ENCODE results near the gene WNK1. TPM values are rescaled to one million over a fixed set of nuclear protein-coding genes. Genes with fewer than 3 reads are reported as not detected.

The WNK1 gene
- total and polyA plus RNA-seq, 2 experiments from 2014 or later: 41.5 to 47.2 TPM

DNA sequence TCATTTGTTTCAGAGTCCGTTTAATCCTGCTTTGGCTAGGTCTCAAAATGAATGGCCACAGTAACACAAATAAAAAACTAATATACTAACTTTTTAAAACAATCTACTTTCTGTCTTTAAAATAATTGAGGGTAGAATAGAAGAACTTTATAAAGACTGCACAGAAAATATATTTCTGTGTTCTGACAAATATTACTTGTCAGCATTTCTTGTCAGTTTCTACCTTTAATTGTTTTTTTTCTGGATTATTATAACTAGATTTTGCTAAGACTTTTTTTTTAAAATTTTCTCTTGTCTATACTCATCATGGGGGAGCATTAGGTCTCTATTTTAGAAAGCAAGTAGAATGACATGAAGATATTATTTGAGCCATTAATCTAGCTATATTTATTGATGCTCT, 110.9 kb downstream of the WNK1 start:
- DNase-seq: no peak
- WGBS, 2 experiments (ENCODE audit: low coverage in 1 of 2, low lambda C conversion rate in 2 of 2, missing lambda C conversion rate in 2 of 2): 75 to 84% methylated on average over 1 of the region's 1 CpG
- H3K9me2 ChIP-seq (ENCODE audit: insufficient read depth): no peaks in the 10 kb centered on the region
- peaks cover 1% of the 10 kb centered on the region; the same call in 1 of the 2 replicates for H3K4me1 ChIP-seq (ENCODE audit: insufficient read depth)
- no peaks in the 10 kb centered on the region for H4K20me1 ChIP-seq (ENCODE audit: insufficient read depth)
- no peaks in the 10 kb centered on the region for H3K9me3 ChIP-seq (ENCODE audit: low read depth)
- H2AFZ ChIP-seq: no peak overlapping the region
- H3K36me3 ChIP-seq (ENCODE audit: low read depth): peaks cover 82% of the 10 kb centered on the region
- TF ChIP-seq EZH2phosphoT487 (IDR thresholded peaks at IDR 0.05; ENCODE audit: insufficient read depth, low read depth) (no peak), EZH2 (IDR thresholded peaks at IDR 0.05; ENCODE audit: insufficient read depth, poor library complexity, severe bottlenecking) (no peak)
- peaks cover 4% of the 10 kb centered on the region for H3F3A ChIP-seq (ENCODE audit: insufficient read depth)
- no peak overlapping the region for H3K27ac ChIP-seq
- no peaks in the 10 kb centered on the region for H3K27me3 ChIP-seq (replicated peaks; ENCODE audit: insufficient read depth)
- H3K79me2 ChIP-seq (ENCODE audit: insufficient read depth): peaks cover 65% of the 10 kb centered on the region
- no peak overlapping the region for H3K4me2 ChIP-seq (ENCODE audit: unreplicated experiment)
- in situ Hi-C loops (cut with MboI): no loop called here
- no peak overlapping the region for H3K9ac ChIP-seq
- no peak overlapping the region for H3K4me3 ChIP-seq

DNA sequence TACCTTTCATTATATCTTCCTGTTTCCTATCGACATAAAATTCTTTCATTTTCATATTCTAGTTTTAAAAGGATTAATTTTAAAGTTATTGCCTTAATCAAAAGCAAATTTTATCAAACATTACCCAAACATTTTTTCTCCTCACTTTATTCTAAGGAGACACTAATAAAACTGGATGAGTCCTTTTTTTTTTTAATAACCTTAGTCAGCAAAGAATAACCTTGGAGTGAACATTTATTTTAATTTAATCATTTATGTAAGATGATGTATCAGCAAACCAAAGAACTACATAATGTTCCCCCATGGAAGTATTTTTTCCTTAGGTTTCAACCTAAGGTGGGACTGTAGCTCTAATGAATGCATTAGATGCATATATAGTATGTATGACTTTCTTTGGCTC, 113.2 kb downstream of the WNK1 start:
- no peak for TF ChIP-seq EZH2 (IDR thresholded peaks at IDR 0.05; ENCODE audit: insufficient read depth, poor library complexity, severe bottlenecking)
- TF ChIP-seq EZH2phosphoT487 (IDR thresholded peaks at IDR 0.05; ENCODE audit: insufficient read depth, low read depth): no peak
- no peak overlapping the region for H2AFZ ChIP-seq
- no peaks in the 10 kb centered on the region for H3K27me3 ChIP-seq (replicated peaks; ENCODE audit: insufficient read depth)
- H3F3A ChIP-seq (ENCODE audit: insufficient read depth): no peaks in the 10 kb centered on the region
- no peaks in the 10 kb centered on the region for H3K4me1 ChIP-seq (ENCODE audit: insufficient read depth)
- in situ Hi-C loops (cut with MboI): no loop called here
- no peaks in the 10 kb centered on the region for H4K20me1 ChIP-seq (ENCODE audit: insufficient read depth)
- H3K4me3 ChIP-seq: no peak overlapping the region
- H3K27ac ChIP-seq: no peak overlapping the region
- H3K9ac ChIP-seq: no peak overlapping the region
- H3K36me3 ChIP-seq (ENCODE audit: low read depth): peaks cover 77% of the 10 kb centered on the region
- H3K9me2 ChIP-seq (ENCODE audit: insufficient read depth): no peaks in the 10 kb centered on the region
- 94 to 95% methylated on average over 1 of the region's 1 CpG for WGBS, 2 experiments (ENCODE audit: low coverage in 1 of 2, low lambda C conversion rate in 2 of 2, missing lambda C conversion rate in 2 of 2)
- DNase-seq: no peak
- H3K4me2 ChIP-seq (ENCODE audit: unreplicated experiment): no peak overlapping the region
- H3K9me3 ChIP-seq (ENCODE audit: low read depth): no peaks in the 10 kb centered on the region
- H3K79me2 ChIP-seq (ENCODE audit: insufficient read depth): peaks cover 43% of the 10 kb centered on the region

DNA sequence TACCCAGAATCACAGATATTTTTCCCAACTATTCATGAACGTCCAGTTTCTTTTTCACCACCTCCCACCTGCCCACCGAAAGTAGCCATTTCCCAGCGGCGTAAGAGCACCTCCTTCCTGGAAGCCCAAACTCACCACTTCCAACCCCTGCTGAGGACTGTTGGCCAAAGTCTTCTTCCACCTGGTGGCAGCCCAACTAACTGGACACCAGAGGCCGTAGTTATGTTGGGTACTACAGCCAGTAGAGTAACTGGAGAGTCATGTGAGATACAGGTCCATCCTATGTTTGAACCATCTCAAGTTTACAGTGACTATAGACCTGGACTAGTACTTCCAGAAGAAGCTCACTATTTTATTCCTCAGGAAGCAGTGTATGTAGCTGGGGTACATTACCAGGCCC, 115.5 kb downstream of the WNK1 start:
- H3K4me3 ChIP-seq: no peak overlapping the region
- H3K4me1 ChIP-seq (ENCODE audit: insufficient read depth): no peaks in the 10 kb centered on the region
- H3K36me3 ChIP-seq (ENCODE audit: low read depth): peaks cover 77% of the 10 kb centered on the region
- H3K9me2 ChIP-seq (ENCODE audit: insufficient read depth): no peaks in the 10 kb centered on the region
- no peaks in the 10 kb centered on the region for H4K20me1 ChIP-seq (ENCODE audit: insufficient read depth)
- no peak overlapping the region for H3K27ac ChIP-seq
- H3K9me3 ChIP-seq (ENCODE audit: low read depth): no peaks in the 10 kb centered on the region
- TF ChIP-seq EZH2 (IDR thresholded peaks at IDR 0.05; ENCODE audit: insufficient read depth, poor library complexity, severe bottlenecking) (no peak), EZH2phosphoT487 (IDR thresholded peaks at IDR 0.05; ENCODE audit: insufficient read depth, low read depth) (no peak)
- H3K27me3 ChIP-seq (replicated peaks; ENCODE audit: insufficient read depth): no peaks in the 10 kb centered on the region
- no peak for DNase-seq
- WGBS, 2 experiments (ENCODE audit: low coverage in 1 of 2, low lambda C conversion rate in 2 of 2, missing lambda C conversion rate in 2 of 2): 81 to 87% methylated on average over 5 of the region's 5 CpGs
- H2AFZ ChIP-seq: no peak overlapping the region
- in situ Hi-C loops (cut with MboI): no loop called here
- H3F3A ChIP-seq (ENCODE audit: insufficient read depth): no peaks in the 10 kb centered on the region
- H3K4me2 ChIP-seq (ENCODE audit: unreplicated experiment): no peak overlapping the region
- peaks cover 30% of the 10 kb centered on the region; the same call in 1 of the 2 replicates for H3K79me2 ChIP-seq (ENCODE audit: insufficient read depth)
- H3K9ac ChIP-seq: no peak overlapping the region

DNA sequence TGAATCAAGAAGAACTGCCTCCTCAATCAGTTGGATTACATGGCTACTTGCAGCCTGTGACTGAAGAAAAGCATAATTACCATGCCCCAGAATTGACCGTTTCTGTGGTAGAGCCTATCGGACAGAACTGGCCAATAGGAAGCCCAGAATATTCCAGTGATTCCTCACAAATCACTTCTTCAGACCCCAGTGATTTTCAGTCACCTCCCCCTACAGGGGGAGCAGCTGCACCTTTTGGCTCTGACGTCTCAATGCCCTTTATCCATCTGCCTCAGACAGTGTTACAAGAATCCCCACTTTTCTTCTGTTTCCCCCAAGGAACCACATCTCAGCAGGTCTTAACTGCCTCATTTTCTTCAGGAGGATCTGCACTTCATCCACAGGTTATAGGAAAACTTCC, 116.3 kb downstream of the WNK1 start:
- Histone ChIP-seq H3K27me3 (replicated peaks; ENCODE audit: insufficient read depth) (no peaks in the 10 kb centered on the region), H3F3A (ENCODE audit: insufficient read depth) (no peaks in the 10 kb centered on the region), H4K20me1 (ENCODE audit: insufficient read depth) (no peaks in the 10 kb centered on the region), H3K9me2 (ENCODE audit: insufficient read depth) (no peaks in the 10 kb centered on the region), H3K4me1 (ENCODE audit: insufficient read depth) (no peaks in the 10 kb centered on the region), H3K9me3 (ENCODE audit: low read depth) (no peaks in the 10 kb centered on the region), H3K4me2 (ENCODE audit: unreplicated experiment) (no peak overlapping the region), H3K9ac (no peak overlapping the region), H3K4me3 (no peak overlapping the region), H3K36me3 (ENCODE audit: low read depth) (peaks cover 75% of the 10 kb centered on the region), H3K79me2 (ENCODE audit: insufficient read depth) (peaks cover 26% of the 10 kb centered on the region; the same call in 1 of the 2 replicates), H2AFZ (no peak overlapping the region), H3K27ac (no peak overlapping the region)
- DNase-seq: no peak
- TF ChIP-seq EZH2 (IDR thresholded peaks at IDR 0.05; ENCODE audit: insufficient read depth, poor library complexity, severe bottlenecking) (no peak), EZH2phosphoT487 (IDR thresholded peaks at IDR 0.05; ENCODE audit: insufficient read depth, low read depth) (no peak)
- 39 to 40% methylated on average over 3 of the region's 3 CpGs for WGBS, 2 experiments (ENCODE audit: low coverage in 1 of 2, low lambda C conversion rate in 2 of 2, missing lambda C conversion rate in 2 of 2)
- in situ Hi-C loops (cut with MboI): no loop called here

DNA sequence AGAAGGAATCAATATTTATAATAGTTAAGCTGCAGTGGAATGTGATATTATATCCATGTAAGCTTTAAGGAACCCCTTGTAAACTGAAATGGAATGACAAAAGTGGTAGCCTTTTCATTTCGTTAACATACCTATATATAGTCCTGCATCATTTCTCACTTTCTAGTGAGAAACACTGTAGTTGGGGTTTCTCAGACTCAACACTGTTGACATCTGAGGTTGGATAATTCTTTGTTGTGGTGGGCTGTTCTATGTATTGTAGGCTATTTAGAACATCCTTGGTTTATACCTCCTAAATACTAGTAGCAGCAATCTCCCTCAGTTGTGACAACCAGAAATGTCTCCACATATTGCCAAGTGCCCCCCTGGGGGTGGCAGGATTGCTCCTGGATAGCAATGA, 118.0 kb downstream of the WNK1 start:
- H3K9ac ChIP-seq: no peak overlapping the region
- H3K79me2 ChIP-seq (ENCODE audit: insufficient read depth): peaks cover 13% of the 10 kb centered on the region; the same call in 1 of the 2 replicates
- H3K9me3 ChIP-seq (ENCODE audit: low read depth): no peaks in the 10 kb centered on the region
- H3K27ac ChIP-seq: no peak overlapping the region
- H3K27me3 ChIP-seq (replicated peaks; ENCODE audit: insufficient read depth): no peaks in the 10 kb centered on the region
- WGBS, 2 experiments (ENCODE audit: low coverage in 1 of 2, low lambda C conversion rate in 2 of 2, missing lambda C conversion rate in 2 of 2): 87 to 100% methylated on average over 1 of the region's 1 CpG
- no peaks in the 10 kb centered on the region for H3K9me2 ChIP-seq (ENCODE audit: insufficient read depth)
- in situ Hi-C loops (cut with MboI): no loop called here
- no peaks in the 10 kb centered on the region for H3K4me1 ChIP-seq (ENCODE audit: insufficient read depth)
- TF ChIP-seq EZH2 (IDR thresholded peaks at IDR 0.05; ENCODE audit: insufficient read depth, poor library complexity, severe bottlenecking) (no peak), EZH2phosphoT487 (IDR thresholded peaks at IDR 0.05; ENCODE audit: insufficient read depth, low read depth) (no peak)
- H2AFZ ChIP-seq: no peak overlapping the region
- no peaks in the 10 kb centered on the region for H4K20me1 ChIP-seq (ENCODE audit: insufficient read depth)
- no peak overlapping the region for H3K4me2 ChIP-seq (ENCODE audit: unreplicated experiment)
- no peak overlapping the region for H3K4me3 ChIP-seq
- 0 out of 2 replicates have a peak, but pooled peaks cover 4% of the 10 kb centered on the region for H3F3A ChIP-seq (ENCODE audit: insufficient read depth)
- no peak for DNase-seq
- H3K36me3 ChIP-seq (ENCODE audit: low read depth): peaks cover 69% of the 10 kb centered on the region
